ENCODE data around the gene ARRDC5. TPM values are rescaled to one million over a fixed set of nuclear protein-coding genes. Genes with fewer than 3 reads are reported as not detected.
A peak's percentile ranks its signal among the peaks of the same experiment; 100 is the strongest.

ARRDC5 gene
- total and polyA plus RNA-seq, 2 of the 13 experiments (the other 11 are each of a cell fraction or from before 2014, with no cell fraction given), result not detected

GRCh38 chr19:4909897-4910593, 7.3 kb upstream of the ARRDC5 start (continued):
- TF ChIP-seq ZNF646 (CRISPR knock-in tag; IDR thresholded peaks at IDR 0.05) (no peak), ZNF788 (CRISPR knock-in tag; IDR thresholded peaks at IDR 0.05; ENCODE audit: borderline replicate concordance) (0 out of 2 replicates have a peak, but pooled peaks have one; percentile 21), HNRNPLL (IDR thresholded peaks at IDR 0.05; ENCODE audit: low read depth, low read length, poor library complexity, severe bottlenecking) (no peak), MEIS2 (CRISPR knock-in tag; IDR thresholded peaks at IDR 0.05) (no peak), SMYD3 (CRISPR knock-in tag; IDR thresholded peaks at IDR 0.05) (no peak)
